SU-DHL-6 (cell line): ENCODE data around the gene BAIAP2L2.

Experiments
- H2AFZ ChIP-seq: fragments of 200-600 bp; sonication (generic); 2 replicates; pipeline ENCODE4 v1.6.1; 2014; ENCODE audit warnings: low read depth, mild to moderate bottlenecking, moderate library complexity, mixed read lengths, antibody characterized with exemption, low read length; ENCODE audit not compliant: severe bottlenecking
- H3F3A ChIP-seq: fragments of 200-600 bp; shearing (Covaris generic); 2 replicates; pipeline ENCODE4 v1.6.0; 2016; ENCODE audit warnings: antibody characterized with exemption, mild to moderate bottlenecking; ENCODE audit not compliant: insufficient read depth
- H3K27ac ChIP-seq: fragments of 200-600 bp; sonication (generic); 2 replicates; pipeline ENCODE4 v1.5.1; 2016; ENCODE audit warnings: low read depth, mild to moderate bottlenecking, low read length, moderate library complexity, mixed read lengths
- H3K27me3 ChIP-seq: fragments of 200-600 bp; sonication (generic), shearing (Covaris generic); 2 replicates; pipeline ENCODE4 v1.6.0; 2014; ENCODE audit warnings: mild to moderate bottlenecking, low read length
- H3K36me3 ChIP-seq: fragments of 200-600 bp; sonication (generic); 2 replicates; pipeline ENCODE4 v1.6.1; 2014; ENCODE audit warnings: mild to moderate bottlenecking, low read length, mixed read lengths
- H3K4me2 ChIP-seq: fragments of 300-600, 200-600 bp; shearing (Covaris generic), sonication (generic); 2 replicates; pipeline ENCODE4 v1.6.0; 2014; ENCODE audit warnings: low read length, low read depth, mild to moderate bottlenecking; ENCODE audit not compliant: poor library complexity, severe bottlenecking
- H3K4me3 ChIP-seq: fragments of 200-600 bp; sonication (generic); 2 replicates; pipeline ENCODE4 v1.5.1; 2014; ENCODE audit warnings: antibody characterized with exemption, low read length, mild to moderate bottlenecking, mixed read lengths; ENCODE audit not compliant: insufficient read depth, poor library complexity, severe bottlenecking
- H3K79me2 ChIP-seq: fragments of 200-600 bp; sonication (generic); 2 replicates; pipeline ENCODE4 v1.6.1; 2014; ENCODE audit warnings: mild to moderate bottlenecking, low read length, moderate library complexity; ENCODE audit not compliant: insufficient read depth
- H3K9ac ChIP-seq: fragments of 200-600 bp; sonication (generic); 2 replicates; pipeline ENCODE4 v1.7.0; 2014; ENCODE audit warnings: mild to moderate bottlenecking, low read length
- H3K9me2 ChIP-seq: fragments of 200-600 bp; sonication (generic); replicated peaks from 2 replicates; pipeline ENCODE4 v1.6.1; 2014; ENCODE audit warnings: low read length; ENCODE audit not compliant: insufficient read depth
- H3K9me3 ChIP-seq: fragments of 200-600 bp; sonication (generic); 2 replicates; pipeline ENCODE4 v1.6.1; 2014; ENCODE audit warnings: low read length, mixed read lengths; ENCODE audit not compliant: insufficient read depth
- H4K20me1 ChIP-seq: fragments of 200-600 bp; sonication (generic); 2 replicates; pipeline ENCODE4 v1.6.1; 2014; ENCODE audit warnings: low read depth, mild to moderate bottlenecking, antibody characterized with exemption, low read length, moderate library complexity, mixed read lengths
- CTCF ChIP-seq: fragments of 200-600 bp; sonication (generic); IDR thresholded peaks from one replicate; pipeline ENCODE4 v1.5.1; 2017; ENCODE audit warnings: antibody characterized with exemption, mild to moderate bottlenecking, low read length, moderate library complexity; ENCODE audit not compliant: insufficient read depth, poor library complexity, severe bottlenecking
- EZH2phosphoT487 ChIP-seq: fragments of 200-600 bp; sonication (generic), shearing (Covaris generic); conservative IDR thresholded peaks from 2 replicates; pipeline ENCODE4 v1.6.1; 2018; ENCODE audit warnings: mild to moderate bottlenecking, antibody characterized with exemption, low read length, moderate library complexity, mixed read lengths

The BAIAP2L2 gene

GRCh38 chr22:38066381-38067027 lies 44.0 kb downstream of the BAIAP2L2 start:
- Histone ChIP-seq H3K27me3 (no peaks in the 10 kb centered on the region), H3K9me2 (no peaks in the 10 kb centered on the region), H3K9ac (no peak overlapping the region), H3K27ac (no peak overlapping the region), H4K20me1 (no peaks in the 10 kb centered on the region), H2AFZ (no peak overlapping the region), H3K4me3 (no peak overlapping the region), H3K36me3 (no peaks in the 10 kb centered on the region), H3F3A (no peaks in the 10 kb centered on the region), H3K79me2 (no peaks in the 10 kb centered on the region), H3K4me2 (no peak overlapping the region), H3K9me3 (no peaks in the 10 kb centered on the region)
- TF ChIP-seq CTCF, result no peak

- no peaks in the 10 kb centered on the region for H3K27me3 ChIP-seq
- no peak overlapping the region for H2AFZ ChIP-seq
- H3K4me3 ChIP-seq, result no peak overlapping the region
- no peaks in the 10 kb centered on the region for H3K79me2 ChIP-seq
- no peaks in the 10 kb centered on the region for H3K9me2 ChIP-seq
- H3K9ac ChIP-seq, result no peak overlapping the region
- H3F3A ChIP-seq, result no peaks in the 10 kb centered on the region
- H4K20me1 ChIP-seq, result no peaks in the 10 kb centered on the region
- no peak overlapping the region for H3K27ac ChIP-seq
- no peaks in the 10 kb centered on the region for H3K9me3 ChIP-seq
- H3K36me3 ChIP-seq, result no peaks in the 10 kb centered on the region
- no peak overlapping the region for H3K4me2 ChIP-seq
- no peak for TF ChIP-seq EZH2phosphoT487
- no peak for TF ChIP-seq CTCF
These were observed 44.9 kb downstream of the BAIAP2L2 start for GRCh38 chr22:38065539-38065938.

- Histone ChIP-seq H3K27ac (no peak overlapping the region), H3F3A (no peaks in the 10 kb centered on the region; the same call in 1 of the 2 replicates), H3K9me2 (no peaks in the 10 kb centered on the region), H3K4me2 (no peak overlapping the region), H3K36me3 (no peaks in the 10 kb centered on the region), H4K20me1 (no peaks in the 10 kb centered on the region), H3K9me3 (no peaks in the 10 kb centered on the region), H3K9ac (no peak overlapping the region), H2AFZ (no peak overlapping the region), H3K27me3 (no peaks in the 10 kb centered on the region), H3K4me3 (no peak overlapping the region), H3K79me2 (no peaks in the 10 kb centered on the region)
- TF ChIP-seq CTCF (no peak), EZH2phosphoT487 (no peak)
These were observed 47.7 kb downstream of the BAIAP2L2 start for GRCh38 chr22:38062791-38063190.
